NCI-H345 treated with DMSO at 0.1 percent for 48 hours (cell line): ENCODE results near the gene BLOC1S1.

Experiments
- DNase-seq: peaks from one replicate; lab custom pipeline; 2025; ENCODE audit not compliant: unreplicated experiment; lab: John Stamatoyannopoulos, UW

BLOC1S1 gene

GRCh38 chr12:55694188-55694515 is 21.7 kb upstream of the BLOC1S1 start:
- DNase-seq = no peak

GRCh38 chr12:55694651-55695050 is 21.2 kb upstream of the BLOC1S1 start:
- no peak for DNase-seq

GRCh38 chr12:55695349-55695748 is 20.5 kb upstream of the BLOC1S1 start:
- DNase-seq = no peak

- no peak for DNase-seq
These were observed 19.7 kb upstream of the BLOC1S1 start for GRCh38 chr12:55696141-55696540.

GRCh38 chr12:55696796-55697462 is 18.9 kb upstream of the BLOC1S1 start:
- no peak for DNase-seq

GRCh38 chr12:55697686-55698085 is 18.2 kb upstream of the BLOC1S1 start:
- DNase-seq = no peak

GRCh38 chr12:55698241-55698955 is 17.4 kb upstream of the BLOC1S1 start:
- DNase-seq = no peak

DNA sequence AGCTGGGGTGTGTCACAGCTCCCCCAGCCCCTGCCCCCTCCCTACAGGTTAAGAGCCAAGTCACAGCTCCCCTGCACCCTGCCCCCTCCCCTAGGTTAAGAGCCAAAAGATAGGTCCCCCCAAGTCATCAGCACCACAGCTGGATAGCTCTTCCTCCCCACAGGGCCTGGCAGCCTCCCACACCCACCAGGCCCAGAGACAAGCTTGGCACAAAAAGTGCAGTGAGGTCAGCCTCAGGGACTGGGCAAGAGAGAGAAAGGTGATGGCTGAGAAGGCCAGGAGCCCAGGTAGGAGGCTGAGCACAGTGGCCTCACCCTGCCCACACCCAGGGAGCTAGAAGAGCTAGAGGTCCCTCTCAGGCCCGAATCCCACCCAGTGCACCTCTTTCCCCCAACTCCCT is 16.9 kb upstream of the BLOC1S1 start:
- no peak for DNase-seq

- no peak for DNase-seq
These were observed 16.3 kb upstream of the BLOC1S1 start for GRCh38 chr12:55699471-55700055.

DNA sequence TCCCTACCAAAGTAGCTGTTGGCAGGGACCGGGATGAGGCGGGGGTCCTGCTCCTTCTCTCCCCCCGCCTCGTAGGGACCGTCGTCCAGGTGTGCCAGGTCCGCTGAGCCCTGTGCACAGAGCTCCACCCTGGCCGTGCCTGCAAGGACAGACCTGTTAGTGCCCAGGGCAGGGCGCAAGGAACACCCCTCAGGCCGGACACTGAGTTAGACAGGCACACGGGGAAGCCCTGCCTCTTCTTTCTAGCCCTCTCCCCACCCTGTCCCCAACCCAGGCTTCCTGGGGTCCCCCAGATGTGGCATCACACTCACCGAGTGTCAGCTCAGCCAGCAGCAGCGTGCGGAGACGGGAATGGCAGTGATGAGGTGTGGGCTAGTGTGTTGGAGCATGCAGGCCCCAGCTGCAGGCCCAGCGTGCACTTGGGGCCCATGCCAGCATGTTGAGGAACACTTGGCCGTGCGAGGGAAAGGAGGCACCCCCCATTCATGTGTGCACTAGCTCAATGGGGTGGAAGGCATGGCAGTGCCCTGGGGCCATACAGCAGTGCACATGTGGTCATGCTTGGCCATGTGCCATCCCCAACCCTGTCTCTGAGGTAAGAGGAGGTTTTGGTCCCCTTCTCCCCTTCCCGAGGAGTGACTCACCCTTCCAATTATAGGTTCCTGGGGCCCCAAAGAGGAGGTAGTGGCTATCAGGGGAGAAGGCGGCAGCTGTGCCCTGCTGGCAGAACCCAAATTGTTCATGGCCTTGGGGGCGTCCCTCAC is 15.4 kb upstream of the BLOC1S1 start:
- no peak for DNase-seq

DNA sequence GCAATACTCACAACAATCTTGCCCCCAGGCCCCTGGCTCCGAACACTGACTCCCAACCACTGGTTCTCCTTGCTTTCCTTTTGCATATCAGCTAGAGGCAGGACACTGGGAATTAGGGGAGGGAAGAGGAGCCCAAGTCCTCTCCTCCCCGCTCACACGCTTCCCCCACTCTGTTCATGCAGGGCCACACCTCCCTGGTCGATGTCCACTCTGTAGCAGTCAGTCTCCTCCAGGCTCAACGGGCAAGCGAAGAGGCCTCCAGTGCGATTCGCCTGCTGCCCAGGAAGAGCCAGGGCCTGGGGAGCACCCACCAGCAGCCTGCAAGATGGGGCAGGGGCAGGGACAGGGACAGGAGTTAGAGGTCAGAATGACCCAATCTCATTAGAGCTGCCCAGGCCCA is 13.0 kb upstream of the BLOC1S1 start:
- no peak for DNase-seq

- DNase-seq = no peak
These were observed 12.6 kb upstream of the BLOC1S1 start for GRCh38 chr12:55703288-55703687.

DNA sequence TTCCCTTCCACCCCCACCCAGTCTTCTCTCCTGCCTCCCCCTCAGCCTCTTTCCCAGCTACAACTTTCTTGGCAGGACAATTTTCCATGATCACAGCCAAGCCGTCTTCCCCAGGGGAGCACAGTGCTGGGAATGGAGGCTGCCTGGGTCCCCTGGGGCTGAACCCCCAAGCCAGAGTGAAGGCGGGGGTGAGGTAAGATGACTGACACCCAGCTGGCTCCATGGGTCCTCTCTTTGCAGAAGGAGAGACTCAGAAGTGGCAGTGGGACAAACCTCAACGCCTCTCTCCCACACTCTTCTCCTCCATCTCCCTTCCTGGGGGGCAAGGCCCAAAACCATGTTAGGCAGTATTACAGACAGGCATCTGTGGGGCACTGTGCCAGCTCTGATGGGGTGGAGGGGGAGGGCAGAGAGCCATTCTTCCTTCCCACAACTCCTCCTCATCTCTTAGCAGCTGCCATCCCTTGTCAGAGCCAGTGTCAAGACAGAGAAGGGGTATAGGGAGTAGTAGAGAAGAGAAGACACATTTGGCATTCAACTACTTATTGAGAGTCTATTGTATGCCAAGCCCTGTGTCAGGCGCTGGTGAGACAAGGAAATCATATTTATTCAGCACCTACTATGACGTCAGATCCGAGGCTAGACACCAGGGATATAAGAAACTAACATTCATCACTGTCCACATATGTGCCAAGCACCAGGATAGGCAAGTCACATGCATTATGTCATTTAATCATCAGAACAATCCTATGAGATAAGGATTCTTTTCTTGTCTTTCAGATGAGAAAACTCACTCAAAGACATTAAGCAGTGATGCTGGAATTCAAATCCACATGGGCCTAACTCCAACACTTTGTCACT is 11.7 kb upstream of the BLOC1S1 start:
- no peak for DNase-seq

DNA sequence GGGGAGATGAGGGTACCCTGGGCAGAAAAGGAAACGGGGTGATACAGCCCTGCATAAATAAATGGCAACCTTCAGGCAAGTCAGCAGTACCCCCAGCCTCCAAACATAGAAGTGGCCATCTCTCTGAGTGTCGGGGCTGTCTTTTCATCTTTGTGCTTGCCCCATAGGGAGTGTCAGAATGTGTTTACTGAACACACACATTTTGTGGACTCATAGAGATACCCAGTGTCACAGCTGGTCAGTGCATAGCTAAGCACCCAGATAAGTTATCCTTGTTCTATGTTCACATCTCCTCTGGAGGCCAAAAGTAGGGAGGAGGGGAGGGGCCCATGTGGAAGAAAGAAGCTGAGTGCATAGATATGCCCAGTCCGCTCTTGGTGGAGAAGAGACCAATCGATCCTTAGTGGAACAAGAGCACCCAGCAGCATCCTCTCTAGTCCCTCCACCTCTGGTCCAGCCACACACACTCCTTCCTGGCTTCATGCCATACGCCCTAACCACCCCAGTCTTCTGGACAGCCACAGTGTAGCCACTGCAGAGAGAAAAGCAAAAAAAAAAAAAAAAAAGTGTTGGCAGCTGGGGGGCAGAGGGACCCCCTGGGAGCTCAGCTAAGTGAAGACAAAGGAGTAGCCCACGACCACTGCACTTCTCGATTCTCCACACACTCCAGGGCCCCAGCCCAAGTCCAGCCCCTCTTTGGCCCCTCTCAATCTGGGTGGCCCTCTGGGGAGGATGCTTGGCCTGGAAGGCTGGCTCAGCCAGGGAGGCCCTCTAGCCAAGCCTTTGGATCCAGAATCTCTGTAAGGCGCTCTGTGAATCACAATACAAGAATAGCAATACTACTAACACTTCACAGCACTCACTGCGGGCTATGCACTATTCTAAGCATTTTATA is 10.8 kb upstream of the BLOC1S1 start:
- no peak for DNase-seq

DNA sequence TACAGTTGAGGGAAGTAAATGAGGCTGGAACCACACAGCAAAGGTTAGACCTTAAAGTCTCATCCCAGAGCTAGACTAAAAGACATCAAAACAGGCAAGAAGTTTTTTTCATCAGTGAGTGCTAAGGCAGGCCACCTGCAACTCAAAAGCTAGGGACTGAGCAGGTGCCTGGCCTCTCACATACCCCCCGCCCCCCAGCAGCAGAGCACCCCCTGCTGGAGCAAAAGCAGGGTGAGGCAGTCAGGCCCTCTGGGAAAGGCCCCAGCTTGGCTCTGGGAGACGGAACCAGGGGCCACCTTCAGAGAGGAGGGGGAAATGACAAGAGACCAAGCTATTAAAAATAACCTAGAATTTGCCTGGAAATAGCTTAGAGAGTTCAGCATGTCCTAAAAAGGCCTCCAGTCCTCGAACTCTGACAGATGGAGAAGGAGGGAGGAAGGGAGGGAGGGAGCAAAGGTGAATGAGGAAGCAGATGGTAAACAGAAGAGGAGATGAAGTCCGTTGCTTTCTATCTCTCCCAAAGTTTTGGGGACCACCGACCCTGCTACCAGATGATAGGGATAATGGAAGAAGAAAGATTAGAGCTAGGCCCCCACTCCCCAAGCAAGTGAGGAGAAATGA is 10.0 kb upstream of the BLOC1S1 start:
- DNase-seq = no peak

- DNase-seq = no peak
These were observed 9.2 kb upstream of the BLOC1S1 start for GRCh38 chr12:55706568-55707218.

GRCh38 chr12:55707219-55707671 is 8.6 kb upstream of the BLOC1S1 start:
- no peak for DNase-seq

- DNase-seq = peak; percentile 48
These were observed 7.8 kb upstream of the BLOC1S1 start, which contains the start of gene ITGA7 for GRCh38 chr12:55707841-55708694. Gene ITGA7 (minus strand): TSS chr12:55707904. CDS start chr12:55707682, 222 bp downstream.
